LNCaP clone FGC (cell line): Measurements from ENCODE around the gene GNB1L.
"Not testable (repeated sequence)": the region's sequence is repeated elsewhere in the genome, so short reads cannot be mapped to it uniquely, and the experiment has no call there.

Experiments
- DNase-seq: peaks from one replicate; pipeline ENCODE4 v3.0.0-alpha.2; 2011; ENCODE audit warnings: low read depth
- H3K4me3 ChIP-seq: 2 replicates; pipeline ENCODE4 v1.5.1; 2011; ENCODE audit warnings: mild to moderate bottlenecking, low read depth, low read length, control low read depth
- CTCF ChIP-seq: IDR thresholded peaks from 2 replicates; pipeline ENCODE4 v1.5.1; 2012; ENCODE audit warnings: mild to moderate bottlenecking; ENCODE audit not compliant: control insufficient read depth, insufficient read depth; ENCODE audit errors: extremely low read depth

GNB1L gene

GRCh38 chr22:19840955-19841640 lies 13.6 kb downstream of the GNB1L start:
- DNase-seq, result no peak
- H3K4me3 ChIP-seq, result no peak overlapping the region
- TF ChIP-seq CTCF, result no peak

- no peak overlapping the region for H3K4me3 ChIP-seq
- no peak for DNase-seq
- TF ChIP-seq CTCF, result no peak
These were observed 14.6 kb downstream of the GNB1L start for GRCh38 chr22:19840059-19840458.

DNA sequence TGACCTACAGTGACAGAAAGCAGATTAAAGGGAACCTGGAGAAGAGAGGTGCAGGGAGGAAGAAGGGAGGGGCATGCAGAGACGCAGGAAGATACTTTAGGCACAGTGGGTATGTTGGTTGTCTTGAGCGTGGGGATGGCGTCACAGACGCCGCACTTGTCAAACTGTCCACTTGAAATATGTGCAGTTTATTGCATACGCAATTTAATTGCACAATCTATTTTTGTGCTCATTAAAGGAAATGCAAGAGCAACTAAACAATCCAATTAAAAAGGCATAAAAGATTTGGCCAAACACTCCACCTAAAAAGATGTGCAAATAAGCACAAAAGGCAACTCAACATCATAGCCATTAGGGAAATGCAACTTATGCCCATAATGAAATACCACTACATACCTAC lies 16.8 kb downstream of the GNB1L start:
- TF ChIP-seq CTCF, result no peak
- H3K4me3 ChIP-seq, result no peak overlapping the region
- DNase-seq, result no peak

DNA sequence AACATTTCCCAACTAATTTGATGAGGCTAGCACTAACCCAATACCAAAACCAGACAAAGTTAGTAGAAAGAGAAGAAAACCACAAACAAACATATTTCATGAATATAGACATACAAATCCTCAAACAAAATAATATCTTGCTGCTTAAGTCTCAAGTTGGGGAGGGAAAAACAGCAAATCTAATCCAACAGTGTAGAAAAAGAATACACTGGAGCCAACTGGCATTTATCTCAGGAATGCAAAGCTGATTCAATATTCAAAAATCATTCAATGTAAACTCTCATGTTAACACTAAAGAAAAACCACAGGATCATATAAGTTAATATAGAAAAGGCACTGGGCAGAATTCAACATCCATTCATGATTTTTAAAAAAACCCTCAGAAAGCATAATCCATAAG lies 18.2 kb downstream of the GNB1L start:
- no peak for DNase-seq

DNA sequence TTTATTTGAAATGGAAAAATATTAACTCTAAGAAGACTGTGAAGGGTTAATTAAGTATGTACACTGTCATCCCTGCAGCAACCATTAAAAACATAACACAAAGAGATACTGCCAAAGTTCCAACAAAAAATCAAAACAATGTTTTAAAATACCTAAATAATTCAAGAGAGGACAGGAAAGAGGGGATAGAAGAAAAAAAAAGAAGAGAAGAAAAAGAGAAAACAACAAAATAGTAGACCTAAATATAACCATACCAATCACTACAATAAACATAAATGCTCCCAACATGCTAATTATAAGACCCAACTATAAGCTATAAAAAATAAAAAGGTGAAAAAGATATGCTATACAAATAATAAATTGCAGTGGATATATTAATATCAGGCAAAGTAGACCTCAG lies 20.1 kb downstream of the GNB1L start:
- DNase-seq, result no peak
- H3K4me3 ChIP-seq, result no peak overlapping the region
- no peak for TF ChIP-seq CTCF

More for the DNA sequence above, 18.2 kb downstream of the GNB1L start:
- H3K4me3 ChIP-seq, result no peak overlapping the region
- no peak for TF ChIP-seq CTCF

- not testable (repeated sequence) for H3K4me3 ChIP-seq, DNase-seq
These were observed 21.3 kb downstream of the GNB1L start for GRCh38 chr22:19833327-19833726.

DNA sequence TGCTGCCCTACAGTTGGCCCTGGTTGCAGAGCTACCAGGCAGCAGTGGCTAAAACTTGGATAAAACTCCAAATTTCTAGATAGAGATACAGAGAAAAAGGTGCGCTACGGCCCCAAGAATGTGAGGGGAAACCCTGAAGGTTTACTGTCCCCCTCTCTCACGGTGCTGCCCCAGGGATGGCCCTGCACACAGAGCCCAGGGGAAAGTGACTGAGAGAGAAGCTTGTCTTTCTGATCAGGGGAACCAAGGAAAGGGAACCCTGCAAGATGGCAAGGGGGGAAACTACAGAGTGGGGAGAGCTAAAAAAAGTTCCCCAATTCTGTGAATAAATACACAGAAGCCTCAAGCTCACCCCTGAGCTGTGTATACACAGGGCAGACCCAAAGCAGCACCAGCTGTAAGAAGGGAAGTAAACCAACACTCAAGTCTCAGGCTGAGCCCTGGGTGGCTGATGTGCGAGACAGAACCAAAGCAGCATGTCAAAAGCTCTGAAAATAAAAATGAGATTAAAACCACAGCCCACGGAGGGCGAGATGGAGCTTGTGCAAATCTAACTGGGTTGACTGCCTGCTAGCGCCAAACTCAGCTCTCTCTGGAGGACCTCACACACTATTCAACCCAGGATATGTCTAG lies 22.1 kb downstream of the GNB1L start:
- TF ChIP-seq CTCF, result no peak
- no peak overlapping the region for H3K4me3 ChIP-seq
- DNase-seq, result no peak

DNA sequence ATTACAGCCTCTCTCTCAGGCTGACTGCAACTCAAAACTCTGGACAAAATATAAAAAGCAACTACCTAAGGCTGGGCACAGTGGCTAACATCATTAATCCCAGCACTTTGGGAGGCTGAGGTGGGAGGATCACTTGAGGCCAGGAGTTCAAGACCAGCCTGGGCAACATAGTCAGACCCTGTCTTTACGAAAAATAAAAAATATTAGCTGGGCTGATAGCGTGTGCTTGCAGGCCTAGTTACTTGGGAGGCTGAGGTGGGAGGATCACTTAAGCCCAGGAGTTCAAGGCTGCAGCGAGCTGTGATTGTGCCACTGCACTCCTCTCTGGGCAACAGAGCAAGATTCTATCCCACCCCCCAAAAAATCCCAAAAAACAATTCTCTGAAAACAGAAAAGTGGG lies 22.7 kb downstream of the GNB1L start:
- H3K4me3 ChIP-seq, DNase-seq: not testable (repeated sequence)
